Gastrocnemius medialis (tissue), 4 donors: ENCODE results near the gene IQGAP1. TPM values are rescaled to one million over a fixed set of nuclear protein-coding genes. Genes with fewer than 3 reads are reported as not detected.

Source experiments
- ATAC-seq, 2 donors: fragments of 150-250 bp; one replicate each; pipeline ENCODE4 v1.9.1; 2016
- DNase-seq, 2 donors: peaks; one replicate each; pipeline ENCODE4 v3.0.0-alpha.2; 2019
- H3K27ac ChIP-seq, 4 donors: fragments of 200-600 bp; sonication (generic); 1 replicate in 1 of 4; 2 replicates in 3 of 4; pipeline ENCODE4 v1.5.1; 2016 to 2018; ENCODE audit warnings: mild to moderate bottlenecking in 2 of 4, moderate library complexity in 1 of 4
- H3K27me3 ChIP-seq, 3 donors: fragments of 200-600 bp; sonication (generic) in 2 of 3; 1 replicate in 1 of 3; 2 replicates in 2 of 3; pipeline versions ENCODE4 v1.5.1 to v1.6.0; 2016 to 2019; ENCODE audit warnings: mild to moderate bottlenecking in 1 of 3, moderate library complexity in 1 of 3
- H3K36me3 ChIP-seq, 2 donors: fragments of 200-600 bp; sonication (generic) in 1 of 2; one replicate each; pipeline ENCODE4 v1.5.1; 2017 to 2018
- H3K4me1 ChIP-seq, 2 donors: fragments of 200-600 bp; sonication (generic) in 1 of 2; one replicate each; pipeline ENCODE4 v1.5.1; 2016 to 2017; ENCODE audit warnings: mild to moderate bottlenecking in 2 of 2
- H3K4me3 ChIP-seq, 4 donors: fragments of 200-600 bp; sonication (generic) in 3 of 4; 1 replicate in 1 of 4; 2 replicates in 3 of 4; pipeline ENCODE4 v1.5.1; 2016 to 2019; ENCODE audit warnings: mild to moderate bottlenecking in 2 of 4
- H3K9me3 ChIP-seq, 3 donors: fragments of 200-600 bp; sonication (generic) in 2 of 3; 1 replicate in 1 of 3; 2 replicates in 2 of 3; pipeline ENCODE4 v1.5.1; 2016 to 2019
- CTCF ChIP-seq, 5 experiments: fragments of 450-650 bp in 3 of 5; fragments of 200-600 bp in 2 of 5; sonication (generic) in 2 of 5; IDR thresholded peaks in 4 of 5; conservative IDR thresholded peaks in 1 of 5; 1 replicate in 4 of 5; 2 replicates in 1 of 5; pipeline ENCODE4 v1.5.1; 2016 to 2019; ENCODE audit warnings: antibody characterized with exemption in 5 of 5, mild to moderate bottlenecking in 3 of 5, moderate library complexity in 3 of 5
- POLR2A ChIP-seq, 2 donors: fragments of 450-650 bp; IDR thresholded peaks; one replicate each; pipeline ENCODE4 v1.6.1; 2017; ENCODE audit warnings: antibody characterized with exemption in 2 of 2, mild to moderate bottlenecking in 2 of 2, moderate library complexity in 2 of 2
- in situ Hi-C, 4 donors: fragments of 200-750 bp; cut with MboI; loops; one replicate each; pipeline versions ENCODE4 v1.15.0 to v1.8.0; 2017; ENCODE audit warnings: low sequenced_read_pairs in 4 of 4
- intact Hi-C: fragments of 100-400 bp; cut with DNase I; formaldehyde crosslinking; loops from one replicate; pipeline ENCODE4 v1.15.1; 2023; ENCODE audit warnings: low total_unique reads
- total RNA-seq, 4 donors: library from RNA; depleted of rRNA; stranded (reverse); fragments of >200 nt; gene quantifications; one replicate each; pipeline versions ENCODE4 v1.1.0 to v1.2.3, GENCODE V29; 2016

The IQGAP1 gene
- total RNA-seq, 4 donors from 2014 or later: 39.1 to 92.7 (median 59.1) TPM

- TF ChIP-seq CTCF (IDR thresholded peaks at IDR 0.05 in 4 of 5, conservative IDR thresholded peaks at IDR 0.05 in 1 of 5) (no peak), POLR2A (IDR thresholded peaks at IDR 0.05) (no peak)
- intact Hi-C loops: no loop called here
- DNase-seq: no peak
- Histone ChIP-seq H3K4me1 (no peaks in the 10 kb centered on the region), H3K4me3 (no peak overlapping the region), H3K27ac (peak overlapping the region in 2 of 4 donors; percentile 18 to 22), H3K9me3 (no peaks in the 10 kb centered on the region), H3K27me3 (no peaks in the 10 kb centered on the region), H3K36me3 (no peaks in the 10 kb centered on the region)
- in situ Hi-C loops: no loop called here
- no peak for ATAC-seq
These were observed 11.3 kb upstream of the IQGAP1 start for GRCh38 chr15:90376789-90377188.

GRCh38 chr15:90379263-90379662 lies 8.8 kb upstream of the IQGAP1 start:
- H3K36me3 ChIP-seq: no peaks in the 10 kb centered on the region
- no peak overlapping the region for H3K27ac ChIP-seq
- H3K4me3 ChIP-seq: no peak overlapping the region
- no peaks in the 10 kb centered on the region for H3K4me1 ChIP-seq
- intact Hi-C loops (no loop called here), in situ Hi-C loops (no loop called here)
- TF ChIP-seq POLR2A (IDR thresholded peaks at IDR 0.05): no peak
- TF ChIP-seq CTCF (IDR thresholded peaks at IDR 0.05 in 4 of 5, conservative IDR thresholded peaks at IDR 0.05 in 1 of 5): no peak
- H3K9me3 ChIP-seq: no peaks in the 10 kb centered on the region
- H3K27me3 ChIP-seq: no peaks in the 10 kb centered on the region
- ATAC-seq (no peak), DNase-seq (no peak)

GRCh38 chr15:90381515-90381914 lies 6.5 kb upstream of the IQGAP1 start:
- H3K4me3 ChIP-seq: no peak overlapping the region
- H3K36me3 ChIP-seq: no peaks in the 10 kb centered on the region
- in situ Hi-C loops: no loop called here
- DNase-seq (no peak), ATAC-seq (no peak)
- no peaks in the 10 kb centered on the region for H3K9me3 ChIP-seq
- TF ChIP-seq POLR2A (IDR thresholded peaks at IDR 0.05): no peak
- no peak for TF ChIP-seq CTCF (IDR thresholded peaks at IDR 0.05 in 4 of 5, conservative IDR thresholded peaks at IDR 0.05 in 1 of 5)
- peaks cover 0 to 4% of the 10 kb centered on the region in 2 donors for H3K4me1 ChIP-seq
- H3K27ac ChIP-seq: no peak overlapping the region
- H3K27me3 ChIP-seq: no peaks in the 10 kb centered on the region
- intact Hi-C loops: no loop called here

GRCh38 chr15:90382320-90382719 lies 5.7 kb upstream of the IQGAP1 start:
- H3K27me3 ChIP-seq: no peaks in the 10 kb centered on the region
- no peak overlapping the region for H3K4me3 ChIP-seq
- TF ChIP-seq CTCF (IDR thresholded peaks at IDR 0.05 in 4 of 5, conservative IDR thresholded peaks at IDR 0.05 in 1 of 5) (no peak), POLR2A (IDR thresholded peaks at IDR 0.05) (no peak)
- intact Hi-C loops: no loop called here
- H3K9me3 ChIP-seq: no peaks in the 10 kb centered on the region
- ATAC-seq (no peak), DNase-seq (no peak)
- H3K36me3 ChIP-seq: no peaks in the 10 kb centered on the region
- no peak overlapping the region for H3K27ac ChIP-seq
- in situ Hi-C loops: no loop called here
- peaks cover under 1 to 4% of the 10 kb centered on the region in 2 donors for H3K4me1 ChIP-seq

- in situ Hi-C loops (no loop called here), intact Hi-C loops (no loop called here)
- Histone ChIP-seq H3K9me3 (no peaks in the 10 kb centered on the region), H3K27ac (peak overlapping the region in 2 of 4 donors; percentile 31 to 34), H3K27me3 (no peaks in the 10 kb centered on the region), H3K4me3 (no peak overlapping the region), H3K4me1 (peaks cover 22 to 24% of the 10 kb centered on the region in 2 donors), H3K36me3 (peaks cover 0 to 9% of the 10 kb centered on the region in 2 donors)
- ATAC-seq: no peak
- DNase-seq: no peak
- no peak for TF ChIP-seq POLR2A (IDR thresholded peaks at IDR 0.05)
- TF ChIP-seq CTCF (IDR thresholded peaks at IDR 0.05 in 4 of 5, conservative IDR thresholded peaks at IDR 0.05 in 1 of 5): no peak
These were observed 1.8 kb upstream of the IQGAP1 start for GRCh38 chr15:90386221-90386620.
